Caco-2 (cell line): ENCODE data around the gene B4GALNT2. TPM values are rescaled to one million over a fixed set of nuclear protein-coding genes. Genes with fewer than 3 reads are reported as not detected.
"Not testable (repeated sequence)": the region's sequence is repeated elsewhere in the genome, so short reads cannot be mapped to it uniquely, and the experiment has no call there.

Source experiments
- Bru-seq: library from RNA; stranded (reverse); fragments of 400-500 nt; gene quantifications from one replicate; lab custom pipeline; 2021; lab: Mats Ljungman, UMichigan
- BruChase-seq, 2 experiments: library from RNA; stranded (reverse); fragments of 400-500 nt; gene quantifications; one replicate each; lab custom pipeline; 2021; lab: Mats Ljungman, UMichigan
- BruUV-seq: library from RNA; stranded (reverse); fragments of 400-500 nt; replicated peaks from 2 replicates; lab custom pipeline; 2021; lab: Mats Ljungman, UMichigan
- CTCF ChIA-PET: fragments of 300-600 bp; sonication (Branson Sonifier 250); formaldehyde crosslinking; loops from one replicate; lab custom pipeline; 2022; ENCODE audit warnings: antibody characterized with exemption; lab: Charles Lee
- POLR2A ChIA-PET: fragments of 300-600 bp; sonication (Branson Sonifier 250); formaldehyde crosslinking; loops from one replicate; lab custom pipeline; 2022; ENCODE audit warnings: antibody characterized with exemption; lab: Charles Lee
- DNase-seq, 2 experiments: peaks; one replicate each; pipeline versions ENCODE4 v3.0.0 to v3.0.0-alpha.2; 2020 to 2022
- H3K27me3 ChIP-seq: replicated peaks from 2 replicates; pipeline ENCODE4 v1.6.0; 2011; ENCODE audit warnings: low read length; ENCODE audit not compliant: control insufficient read depth, insufficient read depth
- H3K36me3 ChIP-seq: 2 replicates; pipeline ENCODE4 v1.5.1; 2011; ENCODE audit warnings: low read length; ENCODE audit not compliant: control insufficient read depth, insufficient read depth
- H3K4me1 ChIP-seq: fragments of 250-450 bp; sonication (Bioruptor Pico); 2 replicates; pipeline ENCODE4 v1.5.1; 2020; ENCODE audit warnings: mild to moderate bottlenecking
- H3K4me3 ChIP-seq: 2 replicates; pipeline ENCODE4 v1.5.1; 2011; ENCODE audit warnings: low read depth, mild to moderate bottlenecking, control low read depth, low read length
- H3K9me3 ChIP-seq: fragments of 250-450 bp; sonication (Bioruptor Pico); 2 replicates; pipeline ENCODE4 v1.5.1; 2020; ENCODE audit warnings: mild to moderate bottlenecking, moderate library complexity
- H3K27ac Mint-ChIP-seq: one replicate; pipeline ENCODE4 v1.8.0; 2022; ENCODE audit warnings: mixed read lengths; ENCODE audit not compliant: unreplicated experiment
- H3K27me3 Mint-ChIP-seq: one replicate; pipeline ENCODE4 v1.8.0; 2022; ENCODE audit warnings: mixed read lengths; ENCODE audit not compliant: insufficient read depth, unreplicated experiment
- H3K36me3 Mint-ChIP-seq: one replicate; pipeline ENCODE4 v1.8.0; 2022; ENCODE audit warnings: mild to moderate bottlenecking, mixed read lengths; ENCODE audit not compliant: insufficient read depth, unreplicated experiment
- H3K4me1 Mint-ChIP-seq: one replicate; pipeline ENCODE4 v1.8.0; 2022; ENCODE audit warnings: low read depth, mixed read lengths; ENCODE audit not compliant: unreplicated experiment
- H3K4me3 Mint-ChIP-seq: one replicate; pipeline ENCODE4 v1.8.0; 2022; ENCODE audit warnings: mild to moderate bottlenecking, moderate library complexity, mixed read lengths; ENCODE audit not compliant: unreplicated experiment
- H3K9me3 Mint-ChIP-seq: one replicate; pipeline ENCODE4 v1.8.0; 2022; ENCODE audit warnings: mixed read lengths; ENCODE audit not compliant: unreplicated experiment
- intact Hi-C: fragments of 100-400 bp; cut with micrococcal nuclease; formaldehyde crosslinking; loops from one replicate; pipeline ENCODE4 v1.10.0; 2022; ENCODE audit not compliant: unreplicated experiment
- long read RNA-seq: library from polyadenylated mRNA; stranded (forward); transcript quantifications from one replicate; pipeline ENCODE4 v2.0.0, GENCODE V29; 2022
- total RNA-seq: library from RNA; stranded (reverse); gene quantifications from 2 replicates; pipeline ENCODE4 v1.2.3, GENCODE V29; 2022
- TF ChIP-seq, protein P1 (sequence below), 2 experiments: fragments of 200-600 bp in 1 of 2; IDR thresholded peaks; 1 replicate in 1 of 2; 2 replicates in 1 of 2; pipeline versions ENCODE4 v1.5.1 to v1.8.0; 2011 to 2022; ENCODE audit warnings: antibody characterized with exemption in 1 of 2, control low read depth in 1 of 2, inconsistent platforms in 1 of 2, low read depth in 1 of 2, low read length in 1 of 2, mild to moderate bottlenecking in 1 of 2, moderate library complexity in 1 of 2; ENCODE audit not compliant: insufficient read depth in 1 of 2, severe bottlenecking in 1 of 2, unreplicated experiment in 1 of 2

B4GALNT2 gene, protein sequence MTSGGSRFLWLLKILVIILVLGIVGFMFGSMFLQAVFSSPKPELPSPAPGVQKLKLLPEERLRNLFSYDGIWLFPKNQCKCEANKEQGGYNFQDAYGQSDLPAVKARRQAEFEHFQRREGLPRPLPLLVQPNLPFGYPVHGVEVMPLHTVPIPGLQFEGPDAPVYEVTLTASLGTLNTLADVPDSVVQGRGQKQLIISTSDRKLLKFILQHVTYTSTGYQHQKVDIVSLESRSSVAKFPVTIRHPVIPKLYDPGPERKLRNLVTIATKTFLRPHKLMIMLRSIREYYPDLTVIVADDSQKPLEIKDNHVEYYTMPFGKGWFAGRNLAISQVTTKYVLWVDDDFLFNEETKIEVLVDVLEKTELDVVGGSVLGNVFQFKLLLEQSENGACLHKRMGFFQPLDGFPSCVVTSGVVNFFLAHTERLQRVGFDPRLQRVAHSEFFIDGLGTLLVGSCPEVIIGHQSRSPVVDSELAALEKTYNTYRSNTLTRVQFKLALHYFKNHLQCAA
- total RNA-seq (1.1 and 1.3 TPM in 2 replicates), Bru-seq, nascent RNA (percentile 34 among the genes with signal in this experiment), BruChase-seq, experiment 1, labeled RNA remaining after a 2-hour chase (percentile 35 among the genes with signal in this experiment), BruChase-seq, experiment 2, labeled RNA remaining after a 6-hour chase (percentile 37 among the genes with signal in this experiment)
- long read RNA-seq, full-length matches to known transcripts = 2 of 5 reads
- long read RNA-seq, partial matches to known transcripts = 3 of 5 reads
- long read RNA-seq, other reads (novel, unspliced or antisense) = 0 of 5 reads

DNA sequence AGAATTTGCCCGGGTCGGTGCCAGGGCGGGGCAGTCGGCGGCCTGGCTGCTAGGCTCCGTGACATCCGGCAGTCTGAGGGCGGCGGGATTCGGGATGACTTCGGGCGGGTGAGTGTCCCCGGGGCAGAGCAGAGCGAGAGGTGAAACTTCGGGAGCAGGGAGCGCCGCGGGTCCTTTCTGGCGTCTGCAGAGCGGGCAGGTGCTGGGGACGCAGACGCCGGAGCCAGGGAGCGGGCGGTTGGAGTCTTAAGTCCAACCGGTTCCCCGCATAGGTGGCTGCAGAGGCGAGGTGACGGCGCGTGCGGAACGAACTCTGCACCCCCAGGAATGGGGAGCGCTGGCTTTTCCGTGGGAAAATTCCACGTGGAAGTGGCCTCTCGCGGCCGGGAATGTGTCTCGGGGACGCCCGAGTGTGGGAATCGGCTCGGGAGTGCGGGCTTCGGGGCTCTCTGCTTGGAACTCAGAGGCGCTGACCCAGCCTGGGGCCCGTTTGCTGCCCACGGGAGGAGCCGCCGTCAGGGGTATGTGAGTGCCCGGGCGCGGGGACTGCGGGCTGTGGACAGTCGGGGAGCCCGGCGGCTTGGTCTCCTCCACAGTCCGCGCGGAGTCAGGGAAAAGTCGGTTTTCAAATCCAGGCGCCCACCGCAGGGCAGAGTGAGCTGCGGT, at the start of gene B4GALNT2:
Gene B4GALNT2 (plus strand): TSS at position 71 of the 666 bp plus-strand sequence. CDS start 24 bp downstream, at position 95.
- TF ChIP-seq, protein P1, sequence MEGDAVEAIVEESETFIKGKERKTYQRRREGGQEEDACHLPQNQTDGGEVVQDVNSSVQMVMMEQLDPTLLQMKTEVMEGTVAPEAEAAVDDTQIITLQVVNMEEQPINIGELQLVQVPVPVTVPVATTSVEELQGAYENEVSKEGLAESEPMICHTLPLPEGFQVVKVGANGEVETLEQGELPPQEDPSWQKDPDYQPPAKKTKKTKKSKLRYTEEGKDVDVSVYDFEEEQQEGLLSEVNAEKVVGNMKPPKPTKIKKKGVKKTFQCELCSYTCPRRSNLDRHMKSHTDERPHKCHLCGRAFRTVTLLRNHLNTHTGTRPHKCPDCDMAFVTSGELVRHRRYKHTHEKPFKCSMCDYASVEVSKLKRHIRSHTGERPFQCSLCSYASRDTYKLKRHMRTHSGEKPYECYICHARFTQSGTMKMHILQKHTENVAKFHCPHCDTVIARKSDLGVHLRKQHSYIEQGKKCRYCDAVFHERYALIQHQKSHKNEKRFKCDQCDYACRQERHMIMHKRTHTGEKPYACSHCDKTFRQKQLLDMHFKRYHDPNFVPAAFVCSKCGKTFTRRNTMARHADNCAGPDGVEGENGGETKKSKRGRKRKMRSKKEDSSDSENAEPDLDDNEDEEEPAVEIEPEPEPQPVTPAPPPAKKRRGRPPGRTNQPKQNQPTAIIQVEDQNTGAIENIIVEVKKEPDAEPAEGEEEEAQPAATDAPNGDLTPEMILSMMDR (IDR thresholded peaks at IDR 0.05; ENCODE audit: insufficient read depth in 1 of 2, low read depth in 1 of 2, low read length in 1 of 2, severe bottlenecking in 1 of 2, unreplicated experiment in 1 of 2) = no peak
- intact Hi-C loops = loop anchor here (2.0 to 5.0 kb wide), 4 partner anchors 26 to 94 kb away; no protein-coding TSS in a partner anchor
- H3K4me3 Mint-ChIP-seq = peak within 1 kb of the TSS; percentile 84
- no peaks in the 10 kb centered on the region for H3K27me3 Mint-ChIP-seq
- peaks cover 8% of the 10 kb centered on the region for H3K4me1 Mint-ChIP-seq
- Histone ChIP-seq H3K36me3 (no peaks in the 10 kb centered on the region; the same call in 1 of the 2 replicates), H3K4me1 (peaks cover 6% of the 10 kb centered on the region; the same call in 1 of the 2 replicates), H3K9me3 (peaks cover 25% of the 10 kb centered on the region), H3K27me3 (peaks cover 2% of the 10 kb centered on the region; the same call in 1 of the 2 replicates), H3K4me3 (peak within 1 kb of the TSS; percentile 58)
- POLR2A ChIA-PET = no interaction called here
- peak within 1 kb of the TSS; percentile 50 for H3K27ac Mint-ChIP-seq
- BruUV-seq = no TSS peak
- DNase-seq = peak; percentile 79
- CTCF ChIA-PET = interaction anchor here (0.7 kb wide), 1 partner anchor 98 kb away, joined by 3 read pairs; no protein-coding TSS in a partner anchor
- peaks cover 12% of the 10 kb centered on the region for H3K36me3 Mint-ChIP-seq
- peaks cover 34% of the 10 kb centered on the region for H3K9me3 Mint-ChIP-seq

DNA sequence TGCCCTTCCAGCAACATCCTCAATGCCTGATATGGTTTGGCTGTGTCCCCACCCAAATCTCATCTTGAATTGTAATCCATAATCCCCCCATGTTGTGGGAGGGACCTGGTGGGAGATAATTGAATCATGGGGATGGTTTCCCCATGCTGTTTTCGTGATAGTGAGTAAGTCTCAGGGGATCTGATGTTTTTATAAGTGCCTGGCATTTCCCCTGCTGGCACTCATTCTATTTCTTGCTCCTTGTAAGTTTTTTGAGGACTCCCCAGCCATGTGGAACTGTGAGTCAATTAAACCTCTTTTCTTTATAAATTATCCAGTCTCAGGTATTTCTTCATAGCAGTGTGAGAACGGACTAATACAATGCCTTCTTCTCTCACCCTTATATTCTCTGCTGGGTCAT, 47.5 kb upstream of the B4GALNT2 start:
- H3K36me3 Mint-ChIP-seq, H3K9me3 Mint-ChIP-seq, DNase-seq, H3K27me3 Mint-ChIP-seq, H3K4me3 Mint-ChIP-seq, POLR2A ChIA-PET, BruUV-seq, H3K9me3 ChIP-seq, H3K27me3 ChIP-seq, H3K4me3 ChIP-seq, H3K27ac Mint-ChIP-seq, intact Hi-C loops, H3K36me3 ChIP-seq, CTCF ChIA-PET: not testable (repeated sequence)
- H3K4me1 ChIP-seq = peaks cover 15% of the 10 kb centered on the region
- peaks cover 17% of the 10 kb centered on the region for H3K4me1 Mint-ChIP-seq

DNA sequence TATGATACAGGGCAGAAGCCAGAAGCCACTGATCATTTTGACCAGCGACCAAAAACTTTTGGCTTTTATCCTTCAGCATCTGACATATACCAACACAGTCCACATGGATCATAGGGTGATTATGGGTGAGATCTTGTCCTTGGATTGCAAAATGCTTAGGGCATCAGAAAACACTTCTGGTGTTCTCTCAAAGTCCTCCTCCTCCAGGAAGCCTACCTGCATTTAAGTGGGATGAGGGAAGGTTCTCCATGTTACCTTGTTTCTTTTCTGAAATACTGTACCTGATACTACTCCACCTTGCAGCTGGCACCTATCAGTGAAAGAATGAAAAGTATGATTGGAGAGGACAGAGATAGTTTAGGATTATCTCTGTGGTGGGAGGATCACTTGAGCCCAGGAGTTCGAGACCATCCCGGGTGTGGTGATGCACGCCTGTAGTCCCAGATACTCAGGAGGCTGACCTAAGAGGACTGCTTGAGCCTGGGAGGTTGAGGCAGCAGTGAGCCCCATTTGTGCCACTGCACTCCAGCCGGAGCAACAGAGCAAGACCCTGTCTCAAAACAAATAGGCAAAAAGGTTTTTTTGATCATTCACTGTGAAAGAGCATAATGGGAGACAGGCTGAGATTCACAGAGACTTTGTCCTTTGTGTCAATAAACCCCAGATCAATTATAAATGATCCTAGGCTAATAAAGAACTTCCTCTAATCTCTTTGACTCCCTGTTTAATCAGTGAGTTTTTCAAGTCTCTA, 46.8 kb upstream of the B4GALNT2 start:
- DNase-seq = no peak
- H3K9me3 ChIP-seq = peaks cover 12% of the 10 kb centered on the region; the same call in 1 of the 2 replicates
- ChIA-PET POLR2A (no interaction called here), CTCF (no interaction called here)
- no peaks in the 10 kb centered on the region for H3K27me3 Mint-ChIP-seq
- no peaks in the 10 kb centered on the region for H3K36me3 Mint-ChIP-seq
- intact Hi-C loops = no loop called here
- no peaks in the 10 kb centered on the region for H3K9me3 Mint-ChIP-seq
- H3K27ac Mint-ChIP-seq = no peak overlapping the region
- no TSS peak for BruUV-seq
- H3K4me1 Mint-ChIP-seq = peaks cover 17% of the 10 kb centered on the region
- H3K4me1 ChIP-seq = peaks cover 8% of the 10 kb centered on the region; the same call in 1 of the 2 replicates
- H3K27me3 ChIP-seq = no peaks in the 10 kb centered on the region
- H3K4me3 ChIP-seq = no peak overlapping the region
- H3K4me3 Mint-ChIP-seq = no peak overlapping the region
- H3K36me3 ChIP-seq = no peaks in the 10 kb centered on the region
- TF ChIP-seq, protein P1 (IDR thresholded peaks at IDR 0.05; ENCODE audit: insufficient read depth in 1 of 2, low read depth in 1 of 2, low read length in 1 of 2, severe bottlenecking in 1 of 2, unreplicated experiment in 1 of 2) = no peak
